KOPT-K1 (cell line): Measurements from ENCODE around the gene REV1.

Experiments
- H3K27ac ChIP-seq: fragments of 200-600 bp; sonication (generic); 2 replicates; pipeline ENCODE4 v1.5.1; 2016; ENCODE audit warnings: antibody characterized with exemption, mild to moderate bottlenecking, low read depth, low read length; ENCODE audit not compliant: poor library complexity, severe bottlenecking
- H3K36me3 ChIP-seq: fragments of 200-600 bp; sonication (generic); 2 replicates; pipeline ENCODE4 v1.5.1; 2017; ENCODE audit warnings: antibody characterized with exemption, mild to moderate bottlenecking, low read length, moderate library complexity; ENCODE audit not compliant: insufficient read depth
- H3K9me3 ChIP-seq: fragments of 200-600 bp; sonication (generic); 2 replicates; pipeline ENCODE4 v1.5.1; 2017; ENCODE audit warnings: antibody characterized with exemption, low read length, mild to moderate bottlenecking; ENCODE audit not compliant: insufficient read depth, poor library complexity, severe bottlenecking

Gene REV1

DNA sequence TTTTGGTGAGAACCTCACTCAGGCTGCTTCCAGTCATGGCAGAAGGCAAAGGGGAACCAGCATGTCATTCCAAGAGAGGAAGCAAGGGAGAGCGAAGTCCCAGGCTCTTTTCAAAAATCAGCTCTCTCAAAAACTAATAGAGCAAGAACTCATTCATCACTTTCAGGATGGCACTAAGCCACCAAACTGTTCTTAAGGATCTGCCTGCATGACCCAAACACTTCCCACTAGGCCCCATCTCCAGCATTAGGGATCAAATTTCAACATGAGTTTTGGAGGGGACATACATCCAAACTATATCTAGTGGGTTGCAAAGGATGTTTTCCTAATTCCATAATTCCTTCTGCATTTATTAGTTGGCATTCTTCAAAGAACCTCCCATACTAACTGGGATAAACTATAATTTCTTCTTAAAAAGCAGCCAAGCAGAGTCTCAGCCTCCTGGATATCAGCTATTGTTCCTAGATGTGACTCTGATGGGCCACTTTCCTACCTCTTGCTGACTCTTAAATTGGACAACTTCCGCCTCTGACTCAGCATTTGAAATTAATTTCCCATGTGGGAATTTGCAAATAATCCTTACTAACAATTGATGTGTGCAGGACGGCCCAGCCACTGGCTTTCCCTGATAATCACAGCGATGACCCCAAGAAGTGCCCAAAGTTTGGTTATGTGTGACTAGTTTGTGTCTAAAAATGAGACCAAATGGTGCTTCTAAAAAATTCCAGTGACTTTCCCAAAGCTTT lies 5.5 kb upstream of the REV1 start:
- Histone ChIP-seq H3K9me3 (no peaks in the 10 kb centered on the region), H3K27ac (no peak overlapping the region), H3K36me3 (no peaks in the 10 kb centered on the region)

DNA sequence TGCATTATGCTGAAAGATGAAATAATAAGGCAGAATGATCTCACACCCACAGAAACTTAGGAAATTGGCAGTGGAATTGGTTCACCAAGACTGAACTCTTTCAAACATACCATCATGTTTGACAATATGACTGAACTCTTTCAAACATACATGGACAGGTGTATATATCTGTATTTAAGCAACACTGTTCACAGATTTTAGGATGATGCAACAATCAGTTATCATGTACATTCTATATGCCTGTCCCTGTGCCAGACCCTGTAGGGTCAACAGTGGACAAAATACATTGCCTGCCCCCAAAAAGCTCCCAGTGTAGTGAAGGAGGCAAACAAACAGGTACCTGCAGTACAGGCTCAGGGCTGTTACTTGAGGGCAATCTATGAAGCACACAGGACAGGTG lies 2.9 kb upstream of the REV1 start:
- Histone ChIP-seq H3K27ac (no peak overlapping the region), H3K9me3 (no peaks in the 10 kb centered on the region), H3K36me3 (no peaks in the 10 kb centered on the region)

DNA sequence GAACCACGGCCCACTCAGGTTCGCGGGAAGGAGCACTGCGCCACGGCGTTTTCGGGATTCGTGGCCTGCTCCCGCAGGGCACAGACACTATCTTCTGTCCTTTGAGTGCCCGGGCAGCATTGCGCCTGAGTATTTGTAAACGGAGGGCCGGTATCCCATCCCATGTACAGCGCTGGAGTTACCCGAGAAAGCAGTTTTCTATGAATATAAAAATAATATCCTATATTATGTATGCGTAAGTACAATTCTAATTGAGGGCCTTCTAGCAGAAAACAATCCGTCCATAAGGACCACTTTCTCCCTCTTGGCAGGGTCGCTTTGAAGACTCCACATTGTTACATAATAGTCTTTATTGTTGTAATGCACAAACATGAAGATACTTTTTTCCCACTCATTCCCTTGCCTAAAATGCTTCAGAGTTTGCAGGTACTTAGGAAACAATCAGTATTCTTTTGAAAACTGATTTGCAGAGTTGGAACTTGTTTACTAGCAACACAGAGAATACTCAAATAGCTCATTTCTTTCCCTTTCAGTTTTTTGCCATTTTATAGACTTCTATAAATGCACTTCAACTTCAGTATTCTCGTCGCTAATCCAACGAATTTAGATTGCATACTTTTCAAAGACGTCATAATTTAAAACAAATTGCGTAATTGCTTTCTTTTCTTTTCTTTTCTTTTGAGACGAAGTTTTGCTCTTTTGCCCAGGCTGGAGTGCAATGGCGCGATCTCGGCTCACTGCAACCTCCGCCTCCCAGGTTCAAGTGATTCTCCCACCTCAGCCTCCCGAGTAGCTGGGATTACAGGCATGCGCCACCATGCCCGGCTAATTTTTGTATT lies 1.0 kb upstream of the REV1 start:
- Histone ChIP-seq H3K36me3 (no peaks in the 10 kb centered on the region), H3K9me3 (no peaks in the 10 kb centered on the region), H3K27ac (peak overlapping the region; percentile 70)

DNA sequence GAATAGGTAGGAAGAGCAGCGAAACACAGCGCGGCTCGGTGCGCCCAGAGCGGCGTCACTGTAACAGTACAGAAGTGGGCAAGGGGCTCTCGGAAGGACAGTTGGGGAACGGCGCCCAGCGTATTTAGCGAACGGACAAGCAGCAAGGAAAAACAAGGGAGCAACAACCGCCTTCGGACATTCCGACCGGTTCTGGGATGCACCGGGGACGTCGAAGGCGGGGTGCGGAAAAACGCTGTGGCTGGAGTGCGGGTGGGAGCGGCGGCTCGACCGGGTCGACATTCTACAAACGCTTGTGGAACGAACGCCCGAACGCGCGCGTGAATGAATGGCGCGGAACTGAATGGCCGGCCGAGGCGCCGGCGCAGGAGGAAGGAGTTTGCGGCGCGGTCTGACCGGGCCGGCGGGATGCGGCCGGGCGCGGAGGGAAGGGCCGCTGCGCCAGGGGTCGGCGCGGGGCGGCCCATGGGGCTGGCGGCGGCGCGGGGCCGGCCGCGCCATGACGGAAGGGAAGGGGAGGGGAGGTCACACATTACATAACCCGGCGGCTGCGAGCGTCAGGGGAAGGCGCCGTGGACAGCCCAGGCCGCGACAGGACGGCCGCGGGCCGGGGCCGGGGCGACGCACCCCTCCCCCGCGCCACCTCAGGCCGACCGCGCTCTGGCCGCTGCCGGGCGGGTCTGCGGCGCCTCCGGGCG lies 605 bp downstream of the REV1 start:
- Histone ChIP-seq H3K27ac (peak overlapping the region; percentile 70), H3K9me3 (no peaks in the 10 kb centered on the region), H3K36me3 (no peaks in the 10 kb centered on the region)

DNA sequence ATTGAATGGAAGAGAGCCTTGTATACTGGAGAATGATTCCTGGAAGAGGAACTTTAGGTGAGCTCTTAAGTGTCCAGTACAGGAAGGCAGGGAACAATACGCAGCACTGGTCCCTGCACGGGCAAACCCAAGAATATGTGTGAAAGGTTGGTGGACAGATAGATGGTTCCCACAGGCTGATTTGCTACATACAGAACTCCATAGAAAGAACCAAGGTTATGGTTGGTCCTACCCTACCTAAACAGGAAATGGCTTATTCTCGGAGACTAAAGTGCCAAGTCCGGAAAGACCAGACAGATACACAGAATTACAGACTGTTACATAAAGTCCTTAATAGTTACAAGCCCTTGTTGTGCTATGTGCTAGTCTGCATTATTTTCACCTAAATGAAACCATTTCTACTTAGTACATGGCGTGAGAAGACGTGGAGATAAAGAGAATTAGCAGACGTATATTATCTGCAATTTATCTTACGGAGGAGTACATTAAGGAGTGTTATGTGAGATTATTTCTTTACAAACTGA lies 1.2 kb downstream of the REV1 start:
- Histone ChIP-seq H3K36me3 (no peaks in the 10 kb centered on the region), H3K27ac (peak overlapping the region; percentile 70), H3K9me3 (no peaks in the 10 kb centered on the region)

DNA sequence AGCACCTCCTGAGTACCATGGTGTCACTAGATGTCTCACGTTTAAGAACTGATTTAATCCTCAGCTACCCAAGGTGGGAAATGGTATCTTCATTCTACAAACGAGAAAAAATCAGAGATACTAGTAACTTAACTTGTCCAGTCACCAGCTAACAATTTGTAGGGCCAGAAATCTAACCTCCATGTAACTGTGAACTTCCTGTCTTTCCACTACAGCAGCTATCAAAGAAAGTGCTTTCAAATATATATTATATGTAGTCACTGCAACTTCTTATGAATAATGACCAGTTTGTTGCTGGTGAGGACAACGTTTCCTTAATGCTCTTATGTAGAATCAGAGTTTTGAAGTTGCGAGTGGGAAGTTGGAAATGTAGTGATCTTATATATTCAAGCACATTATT lies 1.9 kb downstream of the REV1 start:
- Histone ChIP-seq H3K36me3 (no peaks in the 10 kb centered on the region), H3K27ac (no peak overlapping the region)

DNA sequence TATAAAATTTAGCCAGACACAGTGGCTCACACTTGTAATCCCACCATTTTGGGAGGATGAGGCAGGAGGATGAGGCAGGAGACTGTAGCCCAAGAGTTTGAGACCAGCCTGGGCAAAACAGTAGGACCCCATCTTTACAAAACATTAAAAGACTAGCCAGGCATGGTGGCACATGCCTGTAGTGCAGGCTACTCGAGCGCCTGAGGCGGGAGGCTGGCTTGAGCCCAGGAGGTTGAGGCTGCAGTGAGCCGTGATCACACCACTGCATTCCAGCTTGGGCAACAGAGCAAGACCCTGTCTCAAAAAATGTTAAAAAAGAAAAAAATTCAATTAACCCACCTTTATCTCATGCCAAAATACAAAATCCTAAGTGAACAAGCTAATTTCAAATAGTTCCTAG lies 4.0 kb downstream of the REV1 start:
- H3K9me3 ChIP-seq = no peaks in the 10 kb centered on the region
- H3K27ac ChIP-seq = no peak overlapping the region
- H3K36me3 ChIP-seq = peaks cover 11% of the 10 kb centered on the region; the same call in 1 of the 2 replicates

More for the DNA sequence above, 1.9 kb downstream of the REV1 start:
- H3K9me3 ChIP-seq = no peaks in the 10 kb centered on the region

DNA sequence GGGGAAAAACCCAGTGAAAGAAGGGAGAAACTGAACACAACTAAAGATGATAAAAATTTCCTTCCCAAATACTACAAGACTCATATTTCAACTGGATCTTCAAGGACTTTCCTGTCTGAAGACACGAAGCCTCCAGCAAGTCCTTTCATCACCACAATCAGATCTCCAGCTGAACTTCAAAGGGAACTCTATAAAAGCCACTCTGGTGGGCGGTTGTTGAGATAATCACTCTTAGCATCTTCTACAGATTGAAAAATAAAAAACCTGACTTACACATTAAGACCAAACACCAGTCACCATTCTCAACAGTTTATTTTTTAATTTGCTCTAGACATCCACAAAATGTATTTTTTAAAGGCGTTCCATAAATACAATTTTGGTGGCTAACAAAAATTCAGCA lies 4.4 kb downstream of the REV1 start:
- no peak overlapping the region for H3K27ac ChIP-seq
- H3K36me3 ChIP-seq = peaks cover 11% of the 10 kb centered on the region; the same call in 1 of the 2 replicates

DNA sequence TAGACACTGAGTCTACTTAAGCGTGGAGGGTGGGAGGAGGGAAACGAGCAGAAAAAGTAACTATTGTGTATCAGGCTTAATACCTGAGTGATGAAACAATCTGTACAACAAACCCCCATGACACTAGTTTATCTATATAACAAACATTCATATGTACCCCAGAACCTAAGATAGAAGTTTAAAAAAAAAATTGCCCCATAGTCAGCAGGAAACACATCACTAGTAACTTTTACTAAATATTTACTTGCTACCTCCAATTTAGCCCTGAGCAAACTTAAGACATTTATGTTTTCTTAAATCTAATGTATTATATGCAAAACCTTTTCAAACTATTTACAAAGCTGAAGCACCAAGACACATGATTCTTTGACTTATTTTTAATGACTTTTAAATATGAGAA lies 5.6 kb downstream of the REV1 start:
- Histone ChIP-seq H3K27ac (no peak overlapping the region), H3K36me3 (peaks cover 11% of the 10 kb centered on the region; the same call in 1 of the 2 replicates), H3K9me3 (no peaks in the 10 kb centered on the region)

More for the DNA sequence above, 4.4 kb downstream of the REV1 start:
- H3K9me3 ChIP-seq = no peaks in the 10 kb centered on the region

DNA sequence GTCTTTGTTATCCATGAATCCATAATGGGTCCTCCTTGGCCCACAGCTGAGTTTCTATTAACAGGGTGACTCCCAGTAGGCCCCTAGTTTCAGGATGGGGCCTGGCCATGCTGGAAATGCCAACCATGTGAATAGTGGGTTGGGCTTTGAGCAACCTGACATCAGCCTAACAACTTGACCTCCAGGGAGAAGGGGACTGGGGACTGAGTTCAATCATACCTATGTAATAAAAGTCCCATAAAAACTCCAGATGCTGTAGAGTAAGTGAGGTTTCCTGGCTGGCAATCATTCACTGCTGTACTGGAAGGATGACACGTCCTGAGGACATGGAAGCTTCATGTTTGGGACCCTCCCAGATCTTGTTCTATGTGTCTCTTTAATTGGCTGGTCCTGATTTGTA lies 7.9 kb downstream of the REV1 start:
- H3K9me3 ChIP-seq = no peaks in the 10 kb centered on the region
- H3K27ac ChIP-seq = no peak overlapping the region
- peaks cover 11% of the 10 kb centered on the region; the same call in 1 of the 2 replicates for H3K36me3 ChIP-seq

DNA sequence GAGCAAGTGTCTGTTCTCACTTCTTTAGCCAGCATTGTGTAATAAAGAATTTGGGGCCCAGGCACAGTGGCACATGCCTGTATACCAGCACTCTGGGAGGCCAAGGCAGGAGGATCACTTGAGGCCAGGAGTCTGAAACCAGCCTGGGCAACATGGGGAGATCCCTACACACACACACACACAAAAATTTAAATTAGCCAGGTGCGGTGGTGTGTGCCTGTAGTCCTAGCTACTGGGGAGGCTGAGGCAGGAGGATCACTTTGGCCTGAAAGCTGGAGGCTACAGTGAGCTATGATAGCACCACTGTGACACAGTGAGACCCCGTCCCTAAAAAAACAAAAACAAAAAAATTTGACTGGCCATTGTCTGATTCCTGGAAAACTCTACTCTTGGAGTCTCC lies 8.3 kb downstream of the REV1 start:
- H3K27ac ChIP-seq = no peak overlapping the region
- no peaks in the 10 kb centered on the region for H3K9me3 ChIP-seq
- H3K36me3 ChIP-seq = peaks cover 11% of the 10 kb centered on the region; the same call in 1 of the 2 replicates

DNA sequence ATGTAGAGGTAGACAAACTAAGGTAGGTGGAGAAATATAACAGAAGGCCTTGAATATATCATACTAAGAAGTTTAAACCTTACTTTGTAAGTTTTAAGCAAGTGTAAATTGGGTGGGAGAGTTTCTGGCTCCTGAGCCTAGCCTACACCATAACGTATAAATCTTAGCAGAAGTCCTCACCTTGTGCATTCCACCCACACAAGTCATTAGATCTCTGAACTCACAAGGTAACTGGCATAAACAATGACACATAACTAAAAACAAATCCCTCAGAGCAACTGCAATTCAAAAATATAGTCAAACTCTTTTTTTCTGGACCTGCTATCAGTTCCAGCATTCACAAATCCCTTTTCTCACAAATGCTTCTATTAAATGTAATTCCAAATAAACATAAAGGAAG lies 9.4 kb downstream of the REV1 start:
- Histone ChIP-seq H3K36me3 (peaks cover 11% of the 10 kb centered on the region; the same call in 1 of the 2 replicates), H3K9me3 (no peaks in the 10 kb centered on the region), H3K27ac (no peak overlapping the region)

DNA sequence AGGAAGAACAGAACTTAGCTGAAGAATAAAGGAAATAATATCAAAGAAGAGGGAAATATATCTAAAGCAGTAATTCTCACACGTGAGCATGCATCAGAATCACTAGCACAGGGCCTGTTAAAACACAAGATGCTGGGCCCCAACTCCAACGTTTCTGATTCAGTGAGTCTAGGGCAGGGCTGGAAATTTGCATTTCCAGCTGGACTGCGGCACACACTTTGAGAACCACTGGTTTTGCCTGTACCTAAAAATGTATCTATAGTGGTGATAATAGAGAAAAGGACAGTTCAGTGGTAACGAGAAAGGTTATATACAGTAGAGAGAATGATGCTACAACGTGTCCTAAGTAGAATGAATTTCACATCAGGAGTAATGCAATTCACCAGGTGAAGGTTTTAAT lies 11.2 kb downstream of the REV1 start:
- Histone ChIP-seq H3K27ac (no peak overlapping the region), H3K36me3 (peaks cover 11% of the 10 kb centered on the region; the same call in 1 of the 2 replicates), H3K9me3 (no peaks in the 10 kb centered on the region)

DNA sequence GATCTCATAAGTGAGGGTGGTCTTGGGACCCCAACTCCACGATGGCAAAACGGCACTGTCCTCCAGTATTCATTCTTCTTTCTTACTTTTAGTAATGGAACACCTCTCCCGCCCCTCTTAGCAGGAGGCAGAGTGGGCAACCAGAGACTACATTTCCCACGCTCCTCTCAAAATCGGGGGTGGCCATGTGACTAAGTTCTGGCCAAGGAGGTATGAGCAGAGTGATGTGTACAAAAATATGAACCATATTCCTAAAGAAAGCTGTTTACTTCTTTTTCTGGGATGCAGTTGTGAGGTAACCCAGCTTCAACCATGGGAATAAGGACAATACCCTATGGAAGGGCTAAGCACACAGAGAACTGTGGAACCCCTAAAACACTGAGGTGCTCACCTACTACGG lies 12.8 kb downstream of the REV1 start:
- no peaks in the 10 kb centered on the region for H3K9me3 ChIP-seq

DNA sequence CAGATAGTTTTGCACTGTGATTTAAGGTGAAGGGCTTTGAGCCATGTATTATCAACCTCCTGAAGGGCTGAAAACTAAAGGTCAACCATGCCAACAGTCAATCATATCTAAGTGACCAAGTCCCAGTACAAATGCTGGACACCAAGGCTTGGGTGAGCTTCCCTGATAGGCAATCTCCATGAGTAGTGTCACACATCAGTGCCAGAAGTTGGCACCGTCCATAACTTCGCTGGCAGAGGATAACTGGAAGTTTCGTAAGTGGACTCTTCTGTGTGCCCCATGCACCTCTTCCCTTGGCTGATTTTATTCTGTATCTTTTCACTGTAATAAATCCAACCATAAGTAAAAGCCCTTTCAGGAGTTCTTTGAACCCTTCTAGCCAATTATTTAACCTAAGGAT lies 13.2 kb downstream of the REV1 start:
- H3K27ac ChIP-seq = no peak overlapping the region
- H3K36me3 ChIP-seq = peaks cover 3% of the 10 kb centered on the region; the same call in 1 of the 2 replicates
- H3K9me3 ChIP-seq = no peaks in the 10 kb centered on the region

More for the DNA sequence above, 12.8 kb downstream of the REV1 start:
- Histone ChIP-seq H3K36me3 (peaks cover 7% of the 10 kb centered on the region; the same call in 1 of the 2 replicates), H3K27ac (no peak overlapping the region)
